K562 (cell line): ENCODE data around the gene ATF4. TPM values are rescaled to one million over a fixed set of nuclear protein-coding genes. Genes with fewer than 3 reads are reported as not detected.

Experiments used
- CCAR2 ChIP-seq: fragments of 200-400 bp; formaldehyde crosslinking; IDR thresholded peaks from 2 replicates; pipeline ENCODE4 v1.6.1; 2017; ENCODE audit warnings: mild to moderate bottlenecking, low read depth, low read length
- CREBBP ChIP-seq: IDR thresholded peaks from one replicate; pipeline ENCODE4 v1.6.1; 2012; ENCODE audit warnings: low read depth, mild to moderate bottlenecking, control low read depth, inconsistent platforms, low read length
- DDX20 ChIP-seq: fragments of 450-650 bp; IDR thresholded peaks from 2 replicates; pipeline ENCODE4 v1.6.1; 2016; ENCODE audit warnings: missing genetic modification characterization, low read depth, mild to moderate bottlenecking, missing compliant biosample characterization, moderate library complexity
- ETV1 ChIP-seq: fragments of 450-650 bp; conservative IDR thresholded peaks from 2 replicates; pipeline ENCODE4 v1.6.1; 2016; ENCODE audit warnings: missing genetic modification characterization, control low read depth, low read depth, missing compliant biosample characterization
- GABPB2 ChIP-seq: fragments of 250-450 bp; sonication (Bioruptor Pico); conservative IDR thresholded peaks from 2 replicates; pipeline ENCODE4 v1.5.1; 2021; ENCODE audit warnings: mild to moderate bottlenecking
- GMEB1 ChIP-seq: fragments of 250-450 bp; sonication (Bioruptor Pico); IDR thresholded peaks from 2 replicates; pipeline ENCODE4 v1.4.0; 2020; ENCODE audit warnings: mild to moderate bottlenecking
- HDAC1 ChIP-seq, 2 experiments: fragments of 450-650 bp; IDR thresholded peaks; 2 replicates each; pipeline ENCODE4 v1.6.1; 2016 to 2017; ENCODE audit warnings: inconsistent platforms in 1 of 2, mild to moderate bottlenecking in 1 of 2, moderate library complexity in 1 of 2
- HDAC8 ChIP-seq: fragments of 450-650 bp; IDR thresholded peaks from 2 replicates; pipeline ENCODE4 v1.6.1; 2016; ENCODE audit warnings: mild to moderate bottlenecking, missing genetic modification characterization, moderate library complexity, missing compliant biosample characterization
- HNRNPH1 ChIP-seq: fragments of 200-400 bp; formaldehyde crosslinking; optimal IDR thresholded peaks from 2 replicates; pipeline ENCODE3; 2017; ENCODE audit warnings: low read depth, mild to moderate bottlenecking, low read length, moderate library complexity
- HSF4 ChIP-seq: fragments of 250-450 bp; sonication (Bioruptor Pico); IDR thresholded peaks from 2 replicates; pipeline ENCODE4 v2.1.2; 2022; ENCODE audit warnings: mild to moderate bottlenecking, moderate library complexity, borderline replicate concordance
- KLF1 ChIP-seq: fragments of 450-650 bp; IDR thresholded peaks from 2 replicates; pipeline ENCODE4 v1.6.1; 2016; ENCODE audit warnings: missing genetic modification characterization, missing compliant biosample characterization
- KLF16 ChIP-seq: IDR thresholded peaks from 2 replicates; pipeline ENCODE4 v1.6.1; 2016; ENCODE audit warnings: antibody characterized with exemption
- MCM7 ChIP-seq, 2 experiments: fragments of 450-650 bp; IDR thresholded peaks; 2 replicates each; pipeline ENCODE4 v1.6.1; 2016 to 2018
- NR1H2 ChIP-seq: sonication (generic); formaldehyde crosslinking; IDR thresholded peaks from 2 replicates; pipeline ENCODE4 v1.4.0; 2020; ENCODE audit warnings: mild to moderate bottlenecking, missing genetic modification reagents
- NRF1 ChIP-seq, 2 experiments: fragments of 450-650 bp; IDR thresholded peaks in 1 of 2; conservative IDR thresholded peaks in 1 of 2; 2 replicates each; pipeline ENCODE4 v1.6.1; 2014; ENCODE audit warnings: mild to moderate bottlenecking in 2 of 2
- PHF8 ChIP-seq: fragments of 200-600 bp; sonication (generic); IDR thresholded peaks from 2 replicates; pipeline ENCODE4 v1.6.1; 2012; ENCODE audit warnings: mixed run types, mild to moderate bottlenecking, inconsistent platforms, low read length, moderate library complexity, borderline replicate concordance
- RBBP5 ChIP-seq: fragments of 200-600 bp; sonication (generic); IDR thresholded peaks from 2 replicates; pipeline ENCODE4 v1.6.1; 2012; ENCODE audit warnings: borderline replicate concordance, mild to moderate bottlenecking, low read length, control low read depth, inconsistent platforms; ENCODE audit not compliant: insufficient read depth, poor library complexity, severe bottlenecking
- ZKSCAN8 ChIP-seq: fragments of 200-800 bp; sonication (Bioruptor generic); IDR thresholded peaks from 2 replicates; pipeline ENCODE4 v1.6.1; 2016; ENCODE audit warnings: missing genetic modification characterization, missing compliant biosample characterization
- ZNF143 ChIP-seq: sonication (generic); formaldehyde crosslinking; IDR thresholded peaks from 2 replicates; pipeline ENCODE4 v1.9.0; 2022; ENCODE audit warnings: mild to moderate bottlenecking, missing genetic modification reagents
- ZNF740 ChIP-seq, 3 experiments: fragments of 200-800 bp in 1 of 3; sonication (Bioruptor generic) in 1 of 3; sonication (generic) in 1 of 3; formaldehyde crosslinking in 1 of 3; IDR thresholded peaks; 2 replicates each; pipeline versions ENCODE4 v1.6.1 to v1.8.0; 2016 to 2022; ENCODE audit warnings: mild to moderate bottlenecking in 2 of 3, missing compliant biosample characterization in 2 of 3, missing genetic modification characterization in 2 of 3, missing genetic modification reagents in 1 of 3
- ZSCAN29 ChIP-seq: fragments of 450-650 bp; IDR thresholded peaks from 2 replicates; pipeline ENCODE4 v1.6.1; 2017
- polyA plus RNA-seq, 8 experiments: library from polyadenylated mRNA; depleted of rRNA in 4 of 8; stranded (reverse) in 5 of 8; unstranded in 3 of 8; fragments of >200 nt; fragmentation: Nextera tagmentation in 2 of 8; fragmentation: Illumina TruSeq in 1 of 8; extraction: Ambion mirVana in 2 of 8; extraction: Trizol in 1 of 8; gene quantifications; 2 replicates each; pipeline versions ENCODE4 v1.2.1 to v1.2.3, GENCODE V29; 2011 to 2014; ENCODE audit warnings: inconsistent platforms in 1 of 8, missing spikeins in 1 of 8
- total RNA-seq, 7 experiments: library from RNA; depleted of rRNA in 6 of 7; stranded (reverse); fragments of >200 nt in 6 of 7; fragmentation: Illumina TruSeq in 2 of 7; extraction: Trizol in 2 of 7; gene quantifications; 2 replicates each; pipeline versions ENCODE4 v1.2.1 to v1.2.3, GENCODE V29; 2011 to 2021; ENCODE audit warnings: low replicate concordance in 1 of 7
- TF ChIP-seq, protein P1 (sequence below): sonication (generic); formaldehyde crosslinking; IDR thresholded peaks from 2 replicates; pipeline ENCODE4 v1.5.0; 2020; ENCODE audit warnings: missing genetic modification reagents
- TF ChIP-seq, protein P2 (sequence below): sonication (generic); formaldehyde crosslinking; IDR thresholded peaks from 2 replicates; pipeline ENCODE4 v1.8.0; 2022; ENCODE audit warnings: missing genetic modification reagents, mild to moderate bottlenecking, moderate library complexity, borderline replicate concordance

Gene ATF4
- total and polyA plus RNA-seq, 9 of the 15 experiments (the other 6 are each of a cell fraction or from before 2014, with no cell fraction given) = 93.1 to 723 (median 355) TPM

GRCh38 chr22:39472570-39473556 lies 47.5 kb upstream of the ATF4 start (continued):
- peak; percentile 45 for TF ChIP-seq RBBP5
- TF ChIP-seq CREBBP = no peak
- TF ChIP-seq HDAC8 (tag) = no peak
- TF ChIP-seq KLF16 = peak; percentile 72; the same call in 1 of the 2 replicates
- no peak for TF ChIP-seq ZSCAN29
- TF ChIP-seq GABPB2 (CRISPR knock-in tag) = no peak
- peak; percentile 34; the same call in 1 of the 2 replicates for TF ChIP-seq PHF8
- no peak for TF ChIP-seq ETV1 (tag)
- TF ChIP-seq, protein P1, sequence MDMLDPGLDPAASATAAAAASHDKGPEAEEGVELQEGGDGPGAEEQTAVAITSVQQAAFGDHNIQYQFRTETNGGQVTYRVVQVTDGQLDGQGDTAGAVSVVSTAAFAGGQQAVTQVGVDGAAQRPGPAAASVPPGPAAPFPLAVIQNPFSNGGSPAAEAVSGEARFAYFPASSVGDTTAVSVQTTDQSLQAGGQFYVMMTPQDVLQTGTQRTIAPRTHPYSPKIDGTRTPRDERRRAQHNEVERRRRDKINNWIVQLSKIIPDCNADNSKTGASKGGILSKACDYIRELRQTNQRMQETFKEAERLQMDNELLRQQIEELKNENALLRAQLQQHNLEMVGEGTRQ (CRISPR knock-in tag) = no peak
- no peak for TF ChIP-seq CCAR2
- 0 out of 4 replicates have a peak, but pooled peaks of 1 of the 2 experiments have one; percentile 45 for TF ChIP-seq HDAC1 (IDR thresholded peaks at IDR 0.05)
- TF ChIP-seq ZNF143 (CRISPR knock-in tag) = no peak
- TF ChIP-seq, protein P2, sequence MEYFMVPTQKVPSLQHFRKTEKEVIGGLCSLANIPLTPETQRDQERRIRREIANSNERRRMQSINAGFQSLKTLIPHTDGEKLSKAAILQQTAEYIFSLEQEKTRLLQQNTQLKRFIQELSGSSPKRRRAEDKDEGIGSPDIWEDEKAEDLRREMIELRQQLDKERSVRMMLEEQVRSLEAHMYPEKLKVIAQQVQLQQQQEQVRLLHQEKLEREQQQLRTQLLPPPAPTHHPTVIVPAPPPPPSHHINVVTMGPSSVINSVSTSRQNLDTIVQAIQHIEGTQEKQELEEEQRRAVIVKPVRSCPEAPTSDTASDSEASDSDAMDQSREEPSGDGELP = peak; percentile 66
- TF ChIP-seq NR1H2 (CRISPR knock-in tag) = no peak
- no peak for TF ChIP-seq DDX20
- TF ChIP-seq HSF4 (CRISPR knock-in tag) = no peak; the same call in 1 of the 2 replicates
- peak; percentile 64 for TF ChIP-seq KLF1
- TF ChIP-seq NRF1 (conservative IDR thresholded peaks at IDR 0.05 in 1 of 2, IDR thresholded peaks at IDR 0.05 in 1 of 2) = no peak; a peak in 1 of 4 replicates
- TF ChIP-seq GMEB1 (CRISPR knock-in tag) = no peak
- TF ChIP-seq ZKSCAN8 (CRISPR knock-in tag) = no peak
- TF ChIP-seq HNRNPH1 = no peak
- no peak for TF ChIP-seq ZNF740 (CRISPR knock-in tag; IDR thresholded peaks at IDR 0.05)
- no peak for TF ChIP-seq ZNF740 (tag; IDR thresholded peaks at IDR 0.05)
- no peak for TF ChIP-seq MCM7 (IDR thresholded peaks at IDR 0.05)
